GM12892 (cell line): ENCODE measurements around the gene POP7.

Experiments
- POLR2A ChIP-seq: IDR thresholded peaks from 2 replicates; pipeline ENCODE4 v1.6.1; 2011; ENCODE audit warnings: low read depth, low read length, control low read depth
- POLR2AphosphoS5 ChIP-seq: IDR thresholded peaks from 2 replicates; pipeline ENCODE4 v1.6.1; 2011; ENCODE audit warnings: low read depth, low read length, control low read depth
- TAF1 ChIP-seq: IDR thresholded peaks from 2 replicates; pipeline ENCODE4 v1.6.1; 2011; ENCODE audit warnings: low read depth, mild to moderate bottlenecking, control low read depth, low read length, borderline replicate concordance

- TF ChIP-seq POLR2A (no peak), POLR2AphosphoS5 (no peak), TAF1 (no peak)
Measured at GRCh38 chr7:100668069-100668449, 37.9 kb upstream of the POP7 start.
